Activated T-helper 17 cell treated with anti-CD3 and anti-CD28 coated beads, Interleukin-2, amount 50 U/mL, for 72 hours (primary cell): ENCODE results near the gene PTPN7. TPM values are rescaled to one million over a fixed set of nuclear protein-coding genes. Genes with fewer than 3 reads are reported as not detected.

ENCODE experiments used
- ATAC-seq: fragments of 150-1000 bp; cut with Tn5 transposase; replicated peaks from 2 replicates; pipeline ENCODE4 v1.10.0; 2021; ENCODE audit warnings: mild to moderate bottlenecking, moderate library complexity
- H3K27ac Mint-ChIP-seq: one replicate; pipeline ENCODE4 v1.8.0; 2022; ENCODE audit warnings: mixed read lengths
- H3K27me3 Mint-ChIP-seq: one replicate; pipeline ENCODE4 v1.8.0; 2022; ENCODE audit warnings: mixed read lengths
- H3K36me3 Mint-ChIP-seq: one replicate; pipeline ENCODE4 v1.8.0; 2022; ENCODE audit warnings: low read depth, mild to moderate bottlenecking, mixed read lengths
- H3K4me1 Mint-ChIP-seq: one replicate; pipeline ENCODE4 v1.8.0; 2022; ENCODE audit warnings: mixed read lengths
- H3K4me3 Mint-ChIP-seq: one replicate; pipeline ENCODE4 v1.8.0; 2022; ENCODE audit warnings: mild to moderate bottlenecking, mixed read lengths
- H3K9me3 Mint-ChIP-seq: one replicate; pipeline ENCODE4 v1.8.0; 2022; ENCODE audit warnings: mixed read lengths
- total RNA-seq, 2 donors: library from RNA; stranded (reverse); gene quantifications; one replicate each; pipeline ENCODE4 v1.2.3, GENCODE V29; 2022

The PTPN7 gene
- total RNA-seq, 2 donors from 2014 or later: 238 to 281 TPM

DNA sequence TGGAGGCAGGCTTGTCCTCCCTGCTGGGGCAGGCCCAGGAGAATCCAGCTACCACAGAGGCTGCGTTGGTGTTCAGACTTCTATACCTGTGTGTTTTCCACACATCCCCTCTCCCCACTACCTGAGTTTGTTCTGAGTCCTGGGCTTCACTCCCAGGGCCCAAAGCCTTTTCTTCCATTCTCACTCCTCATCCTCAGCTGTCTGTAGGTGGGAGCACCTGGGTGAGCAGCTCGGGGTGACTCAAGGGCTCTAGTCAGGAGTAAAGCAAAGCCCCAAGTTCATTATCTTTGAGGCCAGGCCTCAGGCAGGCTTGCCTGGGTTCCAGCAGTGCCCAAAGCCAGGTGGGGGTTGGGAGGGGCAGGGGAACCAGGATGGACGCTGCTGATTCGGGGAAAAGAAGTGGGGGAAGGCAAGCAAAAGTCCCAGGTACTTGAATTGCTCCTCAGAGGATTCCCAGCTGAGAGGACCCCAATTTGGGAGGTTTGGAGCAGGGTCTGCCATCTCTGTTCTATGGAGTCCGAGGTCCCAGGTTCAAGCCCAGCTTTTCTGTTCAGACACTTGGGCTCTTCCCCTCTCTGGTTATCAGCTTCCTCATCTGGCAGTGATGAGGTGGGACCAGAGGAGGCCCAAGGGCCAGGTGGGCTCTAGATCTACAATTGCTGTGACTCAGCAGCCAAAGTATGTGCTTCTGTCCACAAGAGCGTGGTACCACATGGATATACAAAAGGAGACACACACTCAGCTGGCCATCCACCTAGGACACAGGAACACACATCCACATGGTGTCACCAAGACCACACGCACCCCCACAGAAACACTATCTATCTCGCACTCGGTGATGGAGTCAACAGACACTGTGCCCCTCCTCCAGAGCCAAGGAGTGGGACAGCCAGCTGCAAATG, 5.8 kb upstream of the PTPN7 start:
- peak; percentile 11 for ATAC-seq

DNA sequence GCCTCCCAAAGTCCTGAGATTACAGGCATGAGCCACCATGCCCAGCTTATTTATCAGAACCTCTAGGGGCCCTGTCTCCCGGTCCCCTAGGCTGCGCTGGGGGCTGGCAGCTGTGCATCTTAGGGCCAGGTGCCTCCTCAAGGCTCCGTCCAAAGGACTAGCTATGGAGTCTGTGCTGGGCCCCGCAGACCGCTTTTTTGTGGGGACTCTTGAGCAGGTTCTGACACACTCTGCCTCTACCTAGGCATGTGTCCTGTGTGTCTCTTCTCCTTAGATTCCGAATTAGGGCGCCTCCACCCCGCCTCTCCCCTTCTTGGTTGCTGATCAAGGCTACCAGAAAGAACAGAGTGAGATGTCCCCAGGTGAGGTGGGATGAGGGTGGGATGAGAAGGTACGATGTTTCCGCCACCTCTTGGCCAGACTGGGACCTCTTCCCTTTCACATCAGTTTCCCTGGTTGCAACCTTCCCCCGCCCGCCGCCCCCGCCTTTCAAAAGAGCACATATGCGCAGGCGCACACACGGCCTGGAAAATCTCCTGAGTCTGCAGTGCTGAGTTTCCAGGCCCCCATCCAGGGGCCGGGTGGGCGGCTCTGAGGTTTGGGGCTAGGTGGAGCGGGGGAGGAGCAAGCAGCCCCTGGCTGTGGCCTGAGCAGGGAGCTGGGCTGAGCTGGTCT, 5.0 kb upstream of the PTPN7 start:
- peaks cover 18% of the 10 kb centered on the region for H3K4me1 Mint-ChIP-seq
- no peaks in the 10 kb centered on the region for H3K9me3 Mint-ChIP-seq
- H3K27ac Mint-ChIP-seq: peak overlapping the region; percentile 100

More for the DNA sequence above, 5.8 kb upstream of the PTPN7 start:
- Mint-ChIP-seq H3K36me3 (peaks cover under 1% of the 10 kb centered on the region), H3K27ac (peak overlapping the region; percentile 100), H3K4me3 (peak overlapping the region; percentile 100), H3K27me3 (no peaks in the 10 kb centered on the region), H3K9me3 (no peaks in the 10 kb centered on the region), H3K4me1 (peaks cover 18% of the 10 kb centered on the region)

DNA sequence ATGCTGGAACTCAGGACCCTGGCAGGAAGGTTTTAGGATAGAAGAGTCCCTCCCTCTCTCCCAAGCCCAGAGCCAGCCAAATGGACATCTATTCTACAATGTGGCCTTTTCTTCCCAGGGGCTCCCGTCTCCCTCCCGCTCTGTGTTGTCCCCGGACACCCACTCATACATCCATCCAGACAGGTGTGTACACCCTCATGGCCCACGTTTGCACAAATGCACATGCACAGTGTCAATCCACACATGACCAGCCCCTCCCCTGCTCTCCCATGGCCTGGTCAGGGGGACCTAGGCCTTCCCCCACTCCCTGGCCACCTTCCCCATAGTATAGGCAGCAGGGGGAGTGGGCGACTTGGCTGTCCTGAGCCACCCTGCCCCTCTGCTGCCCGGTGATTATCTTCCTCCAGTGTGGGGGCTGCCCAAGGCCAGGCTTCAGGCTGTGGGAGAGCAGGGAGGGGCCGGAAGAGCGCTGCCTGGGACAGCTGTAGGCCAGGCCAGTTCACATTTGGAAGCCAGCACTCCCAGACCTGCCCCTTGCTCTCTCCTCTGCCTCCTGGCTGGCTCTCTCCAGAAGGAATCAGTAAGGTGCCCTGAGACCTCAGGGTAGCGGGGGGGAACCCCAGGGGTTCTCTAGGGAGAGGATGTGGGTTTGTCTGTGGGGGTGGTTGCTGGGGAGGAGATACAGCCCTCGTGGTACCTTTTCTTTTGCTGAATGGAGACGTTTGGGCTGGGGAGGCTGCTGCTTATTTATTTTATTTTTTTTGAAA, 4.1 kb upstream of the PTPN7 start:
- ATAC-seq: peak; percentile 61
- no peaks in the 10 kb centered on the region for H3K9me3 Mint-ChIP-seq
- H3K27ac Mint-ChIP-seq: peak overlapping the region; percentile 100
- H3K4me3 Mint-ChIP-seq: peak overlapping the region; percentile 100
- peaks cover 18% of the 10 kb centered on the region for H3K4me1 Mint-ChIP-seq
- no peaks in the 10 kb centered on the region for H3K27me3 Mint-ChIP-seq
- H3K36me3 Mint-ChIP-seq: peaks cover 17% of the 10 kb centered on the region

More for the DNA sequence above, 5.0 kb upstream of the PTPN7 start:
- Mint-ChIP-seq H3K36me3 (peaks cover 8% of the 10 kb centered on the region), H3K27me3 (no peaks in the 10 kb centered on the region), H3K4me3 (peak overlapping the region; percentile 100)
- ATAC-seq: peak; percentile 36

DNA sequence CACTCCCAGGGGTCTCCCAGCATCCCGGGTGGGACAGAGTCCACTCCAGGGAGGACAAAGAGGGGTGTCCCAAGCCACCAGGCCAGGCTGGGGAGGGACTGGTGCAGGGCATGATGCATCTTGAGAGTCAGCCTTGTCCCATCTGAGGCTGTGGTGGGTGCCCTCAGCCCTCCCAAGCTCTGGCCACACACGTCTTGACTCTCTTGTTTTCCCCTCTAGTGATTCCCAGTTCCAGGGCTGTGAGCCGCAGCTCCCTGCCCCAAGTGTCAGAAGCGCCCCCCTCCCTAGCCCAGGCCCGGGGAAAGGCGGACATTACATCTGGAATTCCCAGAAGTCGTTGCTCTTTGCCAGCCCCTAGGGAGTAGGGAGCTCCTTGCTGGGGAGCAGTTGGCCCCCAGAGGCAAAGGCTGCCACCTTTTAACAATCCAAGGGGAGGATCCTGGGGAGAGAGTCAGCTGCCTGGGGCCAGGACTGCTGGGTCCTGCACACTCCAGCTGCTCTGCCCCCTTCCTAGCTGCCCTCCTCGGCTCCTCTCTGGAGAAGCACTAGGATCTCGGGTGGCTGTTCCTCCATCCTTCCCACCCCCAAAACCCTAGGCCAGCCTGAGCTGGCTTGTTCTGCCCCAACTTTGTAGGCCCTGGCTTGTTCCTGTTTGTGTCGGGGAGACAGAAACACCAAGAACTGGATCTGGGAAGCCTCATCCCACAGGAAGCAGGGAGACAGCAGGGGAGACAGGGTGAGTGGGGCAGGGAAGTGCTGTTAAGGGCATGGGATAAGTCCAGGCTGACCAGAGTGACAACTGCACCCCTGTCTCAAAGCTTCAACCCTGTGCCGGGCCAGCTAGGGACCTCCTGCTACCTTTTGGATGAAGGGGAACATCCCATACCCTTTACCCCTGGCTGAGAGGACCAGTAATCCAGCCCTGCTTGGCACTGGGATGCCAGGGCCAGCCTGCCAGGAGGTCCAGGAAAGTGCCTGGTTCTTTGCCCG, 3.2 kb upstream of the PTPN7 start:
- peak overlapping the region; percentile 100 for H3K4me3 Mint-ChIP-seq
- H3K27me3 Mint-ChIP-seq: no peaks in the 10 kb centered on the region
- ATAC-seq: no peak

DNA sequence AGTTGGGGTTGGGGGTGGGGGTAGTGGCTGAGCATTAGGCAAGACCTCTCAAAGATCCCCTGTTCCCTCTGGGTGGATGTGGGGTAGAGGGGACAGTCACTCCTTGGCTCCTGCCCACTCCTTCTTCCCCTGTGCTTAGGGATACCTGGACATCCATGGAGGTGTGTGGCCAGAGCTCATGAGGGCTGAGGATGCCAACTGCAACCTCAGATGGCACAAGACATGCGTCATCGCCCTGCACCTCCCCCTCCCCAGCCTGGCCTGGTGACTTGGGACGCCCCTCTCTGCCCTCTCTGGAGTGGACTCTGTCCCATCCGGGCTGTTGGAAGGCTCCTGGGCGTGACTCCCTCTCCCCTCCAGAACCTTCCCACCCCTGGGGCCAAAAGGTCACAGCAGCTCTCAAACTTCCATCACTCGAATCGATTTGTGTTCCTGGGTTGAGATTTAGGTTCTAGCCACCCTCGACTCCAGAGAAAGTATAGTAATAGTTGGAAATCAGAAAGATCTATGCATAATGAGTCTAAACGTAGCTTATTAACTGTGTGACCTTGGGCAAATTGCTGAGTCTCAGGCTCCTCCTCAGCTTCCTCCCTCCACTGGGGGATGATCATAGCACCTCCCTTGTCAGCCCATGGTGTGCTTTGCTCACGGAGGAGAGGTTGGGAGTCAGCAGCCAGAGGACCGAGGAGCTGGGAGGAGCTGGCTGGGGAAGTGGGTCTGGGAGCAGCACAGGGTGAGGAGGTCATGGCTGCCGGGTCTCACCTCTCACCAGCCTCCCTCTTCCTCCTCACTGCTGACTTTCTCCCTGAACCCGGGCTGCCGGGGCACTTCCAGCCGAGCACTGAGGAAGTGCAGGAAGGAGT, 2.2 kb upstream of the PTPN7 start:
- peaks cover 24% of the 10 kb centered on the region for H3K4me1 Mint-ChIP-seq
- peak; percentile 13 for ATAC-seq
- H3K9me3 Mint-ChIP-seq: no peaks in the 10 kb centered on the region
- peak overlapping the region; percentile 100 for H3K27ac Mint-ChIP-seq
- H3K36me3 Mint-ChIP-seq: peaks cover 35% of the 10 kb centered on the region
- H3K27me3 Mint-ChIP-seq: no peaks in the 10 kb centered on the region
- peak overlapping the region; percentile 100 for H3K4me3 Mint-ChIP-seq

More for the DNA sequence above, 3.2 kb upstream of the PTPN7 start:
- Mint-ChIP-seq H3K36me3 (peaks cover 26% of the 10 kb centered on the region), H3K27ac (peak overlapping the region; percentile 100), H3K9me3 (no peaks in the 10 kb centered on the region), H3K4me1 (peaks cover 23% of the 10 kb centered on the region)

DNA sequence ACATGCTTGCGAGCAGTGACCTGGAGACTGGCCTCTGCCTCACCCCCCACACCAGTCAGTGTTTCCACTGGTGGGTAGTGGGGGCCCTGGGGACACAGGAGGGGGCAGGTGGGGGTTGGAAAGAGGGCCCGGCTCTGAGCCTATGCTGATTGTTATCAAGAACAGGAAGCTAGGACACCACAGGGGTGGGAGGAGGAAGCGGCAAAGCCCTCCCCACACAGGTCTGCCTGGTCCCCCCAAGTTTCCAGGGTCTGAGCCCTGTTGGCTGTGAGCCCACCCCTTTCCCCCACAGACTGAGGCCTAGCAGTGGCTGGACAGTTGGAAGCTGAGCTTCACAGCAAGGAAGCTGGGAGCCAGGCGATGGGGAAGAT, 1.6 kb upstream of the PTPN7 start:
- no peaks in the 10 kb centered on the region for H3K27me3 Mint-ChIP-seq
- H3K4me3 Mint-ChIP-seq: peak overlapping the region; percentile 100
- H3K36me3 Mint-ChIP-seq: peaks cover 42% of the 10 kb centered on the region
- ATAC-seq: peak; percentile 11
- no peaks in the 10 kb centered on the region for H3K9me3 Mint-ChIP-seq
- H3K4me1 Mint-ChIP-seq: peaks cover 27% of the 10 kb centered on the region
- H3K27ac Mint-ChIP-seq: peak overlapping the region; percentile 100

DNA sequence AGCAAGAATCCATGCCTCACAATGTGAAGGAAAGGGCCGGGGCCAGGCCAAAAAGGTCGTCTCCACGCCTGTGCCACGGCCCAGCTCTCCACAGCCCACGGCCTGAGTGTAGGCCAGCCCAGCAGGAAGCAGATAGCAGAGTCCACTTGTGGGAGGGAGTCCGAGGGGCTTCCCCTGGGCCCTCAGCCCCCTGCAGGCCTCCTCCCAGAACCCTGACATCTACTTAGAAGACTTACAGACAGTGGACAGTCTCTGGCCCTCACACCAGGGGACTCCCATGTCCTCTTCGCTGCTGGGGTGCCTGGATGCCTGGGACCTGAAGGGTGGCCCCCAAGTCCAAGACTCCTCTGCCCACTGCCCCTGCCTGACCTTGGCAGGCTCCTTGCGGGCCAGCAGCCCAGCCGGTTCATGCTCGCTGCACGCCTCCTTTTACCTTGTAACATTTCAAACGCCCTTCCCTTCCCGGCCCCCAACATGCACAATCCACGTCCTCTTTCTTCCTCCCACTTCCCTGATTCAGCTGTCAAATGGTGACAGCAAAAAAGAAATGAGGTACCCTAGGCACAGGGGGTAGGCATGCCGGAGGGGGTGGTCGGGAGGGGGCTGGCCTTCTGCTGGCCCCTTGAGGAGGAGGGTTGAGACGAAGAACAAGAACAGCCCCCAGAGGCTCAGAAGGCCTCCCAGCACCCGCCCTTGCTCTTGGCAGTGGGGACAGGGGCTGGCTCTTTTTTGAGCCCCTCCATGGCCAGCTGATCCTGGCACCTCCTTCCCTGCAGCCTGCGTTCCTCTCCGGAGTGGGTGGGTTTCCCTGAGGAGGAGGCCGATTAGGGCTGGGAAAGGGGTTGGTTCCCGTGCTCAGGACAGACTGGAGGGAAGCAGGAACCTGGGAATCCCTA, 997 bp upstream of the PTPN7 start:
- Mint-ChIP-seq H3K27ac (peak overlapping the region; percentile 100), H3K4me1 (peaks cover 27% of the 10 kb centered on the region), H3K36me3 (peaks cover 48% of the 10 kb centered on the region), H3K9me3 (no peaks in the 10 kb centered on the region), H3K4me3 (peak overlapping the region; percentile 100), H3K27me3 (no peaks in the 10 kb centered on the region)
- no peak for ATAC-seq

DNA sequence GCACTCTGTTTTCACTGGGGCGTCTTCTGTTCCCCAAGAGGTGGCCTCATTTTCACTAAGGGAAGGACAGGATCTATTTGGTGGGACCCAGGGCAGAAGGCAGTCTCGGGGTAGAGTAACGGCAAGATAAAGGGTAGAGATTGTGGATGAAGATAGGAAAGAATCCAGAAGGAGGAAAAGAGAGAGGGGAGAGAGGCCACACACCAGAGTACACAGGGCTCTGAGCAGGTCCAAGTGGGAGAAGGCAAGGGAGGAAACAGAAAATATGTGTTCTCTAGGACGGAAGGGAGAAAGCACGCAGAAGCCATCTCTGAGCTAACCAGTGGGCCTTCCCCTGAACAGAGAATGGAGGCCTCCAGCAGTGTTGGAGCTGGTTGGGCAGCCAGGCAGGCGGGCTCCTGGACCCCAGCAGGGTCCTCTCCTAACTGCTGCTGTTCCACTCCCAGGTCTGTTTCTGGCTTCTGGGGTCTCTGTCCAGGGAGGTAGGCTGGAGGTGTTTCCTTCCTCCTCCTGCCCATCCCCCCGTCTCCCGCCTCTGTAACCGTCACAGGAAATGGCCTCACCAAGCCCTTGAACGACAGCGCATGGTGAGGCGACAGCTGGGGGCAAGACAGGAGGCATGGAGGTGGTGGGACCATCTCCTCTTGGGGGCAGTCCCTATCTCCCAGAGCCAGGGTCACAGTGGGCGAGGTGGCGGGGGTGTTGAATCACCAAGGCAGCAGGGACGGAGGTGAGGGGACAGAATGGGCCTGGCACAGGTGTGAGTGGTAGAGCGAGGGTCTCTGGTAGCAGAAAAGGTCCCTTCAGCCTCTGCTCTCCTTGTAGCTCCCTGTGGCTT, 649 bp downstream of the PTPN7 start:
- peak overlapping the region; percentile 100 for H3K4me3 Mint-ChIP-seq
- peaks cover 64% of the 10 kb centered on the region for H3K36me3 Mint-ChIP-seq

DNA sequence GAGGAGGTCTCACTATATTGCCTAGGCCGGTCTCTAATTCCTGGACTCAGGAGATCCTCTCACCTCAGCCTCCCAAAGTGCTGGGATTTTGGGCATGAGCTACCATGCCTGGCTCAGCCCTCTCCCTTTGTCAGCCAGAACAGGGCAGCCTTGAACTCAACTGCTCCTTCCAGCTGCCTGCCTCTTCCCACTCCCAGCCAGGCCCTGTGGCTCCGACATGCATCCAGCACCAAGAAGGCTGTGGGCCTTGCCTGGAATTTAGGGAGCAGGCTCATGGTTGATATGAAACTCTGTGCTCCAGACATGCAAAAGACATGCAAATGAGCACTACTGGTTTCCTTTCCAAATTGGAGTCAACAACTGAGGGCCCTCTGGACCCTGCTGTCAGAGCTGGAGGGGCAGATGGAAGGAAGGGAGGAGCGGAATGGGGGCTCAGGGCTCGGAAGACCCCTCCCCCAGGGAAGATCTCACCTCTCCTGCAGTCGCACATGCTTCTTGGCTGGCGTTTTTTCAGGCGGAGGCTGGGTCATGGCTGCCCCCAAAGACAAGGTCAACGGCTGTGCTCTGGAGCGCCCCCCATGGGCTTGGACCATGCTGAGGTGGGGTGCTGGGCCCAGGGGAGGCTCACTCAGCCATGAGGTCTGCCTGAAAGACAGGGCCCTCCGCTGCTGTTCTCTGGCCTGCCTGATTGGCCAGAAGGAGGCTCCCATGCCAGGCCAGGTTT, 1.4 kb downstream of the PTPN7 start:
- Mint-ChIP-seq H3K27me3 (no peaks in the 10 kb centered on the region), H3K27ac (peak overlapping the region; percentile 100), H3K36me3 (peaks cover 72% of the 10 kb centered on the region), H3K4me1 (peaks cover 37% of the 10 kb centered on the region), H3K9me3 (no peaks in the 10 kb centered on the region), H3K4me3 (peak overlapping the region; percentile 100)
- peak; percentile 15 for ATAC-seq

More for the DNA sequence above, 649 bp downstream of the PTPN7 start:
- peak; percentile 52 for ATAC-seq
- H3K27me3 Mint-ChIP-seq: no peaks in the 10 kb centered on the region
- peaks cover 41% of the 10 kb centered on the region for H3K4me1 Mint-ChIP-seq
- H3K27ac Mint-ChIP-seq: peak overlapping the region; percentile 100
- no peaks in the 10 kb centered on the region for H3K9me3 Mint-ChIP-seq

DNA sequence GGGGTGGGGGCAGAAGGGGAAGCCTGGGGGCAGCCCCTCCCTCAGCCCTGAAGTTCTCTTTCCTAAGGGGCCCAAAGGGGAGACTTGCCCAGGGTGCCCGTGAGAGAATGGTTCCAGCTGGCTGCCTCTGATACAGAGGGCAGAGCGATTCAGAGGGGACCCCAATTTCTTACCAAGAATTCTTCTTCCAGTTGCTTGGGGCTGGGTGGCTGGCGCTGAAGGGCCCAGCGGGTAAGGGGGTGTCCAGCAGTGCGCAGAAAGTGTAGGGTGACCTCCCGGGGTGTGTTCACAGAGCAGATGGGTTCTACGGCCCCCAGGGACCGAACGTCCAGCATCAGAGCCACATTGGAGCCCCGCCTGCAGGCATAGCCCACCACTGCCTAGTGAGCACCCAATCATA, 2.5 kb downstream of the PTPN7 start:
- Mint-ChIP-seq H3K27ac (peak overlapping the region; percentile 100), H3K4me3 (peak overlapping the region; percentile 100), H3K36me3 (peaks cover 82% of the 10 kb centered on the region), H3K4me1 (peaks cover 34% of the 10 kb centered on the region), H3K9me3 (no peaks in the 10 kb centered on the region), H3K27me3 (no peaks in the 10 kb centered on the region)
- no peak for ATAC-seq

DNA sequence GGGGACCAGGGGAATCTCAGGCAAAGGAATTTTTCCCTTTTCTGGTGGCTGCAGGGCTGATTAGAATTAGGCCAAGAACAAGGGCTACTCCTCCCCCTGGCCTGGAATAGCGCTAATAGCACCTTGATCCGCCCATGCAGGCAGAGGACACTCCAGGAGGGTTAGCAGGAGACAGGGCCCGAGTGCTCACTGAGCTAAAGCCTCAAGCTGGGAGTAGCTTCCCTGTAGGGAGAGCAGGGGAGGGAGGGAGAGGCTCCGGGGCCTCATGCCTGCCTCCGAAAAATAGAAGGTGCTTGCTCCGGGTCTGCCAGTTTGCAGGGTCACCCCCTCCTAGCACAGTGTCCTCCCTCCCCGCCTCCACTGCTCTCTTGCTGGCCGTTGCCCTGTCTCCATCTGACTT, 3.8 kb downstream of the PTPN7 start:
- Mint-ChIP-seq H3K4me3 (peak overlapping the region; percentile 100), H3K27ac (peak overlapping the region; percentile 100), H3K36me3 (peaks cover 96% of the 10 kb centered on the region), H3K4me1 (peaks cover 28% of the 10 kb centered on the region), H3K27me3 (no peaks in the 10 kb centered on the region), H3K9me3 (no peaks in the 10 kb centered on the region)
- ATAC-seq: no peak
